H1 (cell line): Measurements from ENCODE around the gene FBXO28. TPM values are rescaled to one million over a fixed set of nuclear protein-coding genes. Genes with fewer than 3 reads are reported as not detected.

Source experiments
- CHD2 ChIP-seq: IDR thresholded peaks from 2 replicates; pipeline ENCODE4 v1.6.1; 2012; ENCODE audit warnings: low read length, improper control_type of control experiment
- CHD7 ChIP-seq: fragments of 300-600 bp; sonication (generic); IDR thresholded peaks from 2 replicates; pipeline ENCODE4 v1.7.1; 2012; ENCODE audit warnings: low read length, moderate library complexity, mild to moderate bottlenecking, inconsistent platforms; ENCODE audit not compliant: insufficient replicate concordance
- PHF8 ChIP-seq: fragments of 200-600 bp; sonication (generic); conservative IDR thresholded peaks from 2 replicates; pipeline ENCODE4 v1.7.1; 2012; ENCODE audit warnings: low read depth, mild to moderate bottlenecking, inconsistent platforms, low read length, moderate library complexity
- RXRA ChIP-seq: IDR thresholded peaks from 2 replicates; pipeline ENCODE4 v1.6.1; 2011; ENCODE audit warnings: low read depth, mild to moderate bottlenecking, low read length, moderate library complexity; ENCODE audit not compliant: insufficient read depth
- SP4 ChIP-seq: IDR thresholded peaks from 2 replicates; pipeline ENCODE4 v1.6.1; 2012; ENCODE audit warnings: low read length, inconsistent platforms
- polyA plus RNA-seq, 7 experiments: library from polyadenylated mRNA; depleted of rRNA in 3 of 7; stranded (reverse) in 5 of 7; unstranded in 2 of 7; fragments of >200 nt in 5 of 7; fragments of 200-250 nt in 2 of 7; gene quantifications; 1 replicate in 5 of 7; 2 replicates in 1 of 7; 4 replicates in 1 of 7; pipeline versions ENCODE4 v1.2.1 to v1.2.3, GENCODE V29; 2011 to 2013; ENCODE audit warnings: missing spikeins in 2 of 7, mixed read lengths in 2 of 7
- total RNA-seq: library from RNA; stranded (reverse); fragmentation: NEBNext Ultra II Directional; extraction: Animal tissue kit (Norgen Biotek cat#: 25700); gene quantifications from 2 replicates; pipeline ENCODE4 v1.2.1, GENCODE V29; 2021
- TF ChIP-seq, protein P1 (sequence below): IDR thresholded peaks from 2 replicates; pipeline ENCODE4 v1.6.1; 2012; ENCODE audit warnings: inconsistent platforms

FBXO28 gene
- total and polyA plus RNA-seq, 2 of the 8 experiments (the other 6 are each of a cell fraction or from before 2014, with no cell fraction given) = 10.3 to 42.5 TPM

DNA sequence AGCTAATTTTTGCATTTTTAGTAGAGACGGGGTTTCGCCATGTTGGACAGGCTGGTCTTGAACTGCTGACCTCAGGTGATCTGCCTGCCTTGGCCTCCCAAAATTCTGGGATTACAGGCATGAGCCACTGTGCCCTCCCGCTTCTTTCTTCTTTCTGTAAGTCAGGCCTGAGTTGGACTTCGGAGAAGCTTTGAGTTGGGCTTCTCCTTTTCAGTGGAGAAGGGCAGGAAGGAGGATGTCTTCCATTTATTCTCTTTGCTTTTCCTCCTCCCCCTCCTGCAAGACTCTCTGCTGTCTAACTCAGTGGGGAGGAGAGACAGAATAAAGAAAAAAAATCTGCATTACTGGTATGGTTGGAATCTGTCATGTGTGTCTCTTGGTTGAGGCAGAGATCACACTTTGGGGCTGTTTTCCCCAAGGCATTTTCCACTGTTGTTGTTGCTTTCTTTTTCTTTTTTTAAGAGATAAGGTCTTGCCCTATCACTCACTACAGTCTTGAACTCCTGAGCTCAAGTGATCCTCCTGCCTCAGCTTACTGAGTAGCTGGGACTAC, 55.9 kb downstream of the FBXO28 start (continued):
- TF ChIP-seq PHF8 = no peak
- TF ChIP-seq, protein P1, sequence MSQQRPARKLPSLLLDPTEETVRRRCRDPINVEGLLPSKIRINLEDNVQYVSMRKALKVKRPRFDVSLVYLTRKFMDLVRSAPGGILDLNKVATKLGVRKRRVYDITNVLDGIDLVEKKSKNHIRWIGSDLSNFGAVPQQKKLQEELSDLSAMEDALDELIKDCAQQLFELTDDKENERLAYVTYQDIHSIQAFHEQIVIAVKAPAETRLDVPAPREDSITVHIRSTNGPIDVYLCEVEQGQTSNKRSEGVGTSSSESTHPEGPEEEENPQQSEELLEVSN = no peak
- TF ChIP-seq SP4 = no peak
- TF ChIP-seq CHD2 = no peak
- no peak for TF ChIP-seq CHD7
- no peak for TF ChIP-seq RXRA
